Nephron progenitor cell (in vitro differentiated cells): ENCODE data around the gene SYTL3.

Experiments used
- DNase-seq: peaks from one replicate; pipeline ENCODE4 v3.0.0; 2021
- H3K27ac Mint-ChIP-seq: 2 replicates; pipeline ENCODE4 v1.8.0; 2021; ENCODE audit warnings: mild to moderate bottlenecking, moderate library complexity, mixed read lengths
- H3K27me3 Mint-ChIP-seq: 2 replicates; pipeline ENCODE4 v1.8.0; 2021; ENCODE audit warnings: mild to moderate bottlenecking, low read depth, mixed read lengths; ENCODE audit not compliant: poor library complexity
- H3K36me3 Mint-ChIP-seq: 2 replicates; pipeline ENCODE4 v1.8.0; 2021; ENCODE audit warnings: low read depth, mixed read lengths
- H3K4me1 Mint-ChIP-seq: 2 replicates; pipeline ENCODE4 v1.8.0; 2021; ENCODE audit warnings: mixed read lengths
- H3K4me3 Mint-ChIP-seq: 2 replicates; pipeline ENCODE4 v1.8.0; 2021; ENCODE audit warnings: mild to moderate bottlenecking, moderate library complexity, mixed read lengths
- H3K9me3 Mint-ChIP-seq: 2 replicates; pipeline ENCODE4 v1.8.0; 2021; ENCODE audit warnings: mild to moderate bottlenecking, moderate library complexity, mixed read lengths
- CTCF ChIP-seq: fragments of 200-600 bp; sonication (generic); IDR thresholded peaks from 2 replicates; pipeline ENCODE4 v1.5.0; 2021; ENCODE audit warnings: antibody characterized with exemption

The SYTL3 gene

GRCh38 chr6:158713469-158713868 lies 63.6 kb downstream of the SYTL3 start:
- DNase-seq = no peak
- Mint-ChIP-seq H3K4me3 (no peak overlapping the region), H3K9me3 (no peaks in the 10 kb centered on the region), H3K27ac (no peak overlapping the region), H3K36me3 (no peaks in the 10 kb centered on the region), H3K4me1 (peaks cover 21% of the 10 kb centered on the region), H3K27me3 (peaks cover 7% of the 10 kb centered on the region)
- no peak for TF ChIP-seq CTCF

GRCh38 chr6:158714706-158715105 lies 64.9 kb downstream of the SYTL3 start:
- H3K4me1 Mint-ChIP-seq = peaks cover 19% of the 10 kb centered on the region
- TF ChIP-seq CTCF = no peak
- H3K27me3 Mint-ChIP-seq = peaks cover 4% of the 10 kb centered on the region
- no peaks in the 10 kb centered on the region for H3K9me3 Mint-ChIP-seq
- no peak overlapping the region for H3K27ac Mint-ChIP-seq
- no peak for DNase-seq
- H3K4me3 Mint-ChIP-seq = no peak overlapping the region
- no peaks in the 10 kb centered on the region for H3K36me3 Mint-ChIP-seq

- H3K4me3 Mint-ChIP-seq = no peak overlapping the region
- peaks cover 19% of the 10 kb centered on the region for H3K4me1 Mint-ChIP-seq
- H3K27ac Mint-ChIP-seq = no peak overlapping the region
- H3K9me3 Mint-ChIP-seq = no peaks in the 10 kb centered on the region
- H3K27me3 Mint-ChIP-seq = peaks cover 4% of the 10 kb centered on the region
- H3K36me3 Mint-ChIP-seq = no peaks in the 10 kb centered on the region
- no peak for DNase-seq
- no peak for TF ChIP-seq CTCF
These were observed 65.8 kb downstream of the SYTL3 start for GRCh38 chr6:158715330-158716311.

GRCh38 chr6:158717341-158718330 lies 67.8 kb downstream of the SYTL3 start:
- Mint-ChIP-seq H3K27ac (no peak overlapping the region), H3K9me3 (no peaks in the 10 kb centered on the region), H3K4me1 (peaks cover 19% of the 10 kb centered on the region), H3K27me3 (peaks cover 4% of the 10 kb centered on the region), H3K4me3 (no peak overlapping the region), H3K36me3 (no peaks in the 10 kb centered on the region)
- TF ChIP-seq CTCF = no peak
- no peak for DNase-seq

GRCh38 chr6:158718461-158719046 lies 68.7 kb downstream of the SYTL3 start:
- peak; percentile 77 for TF ChIP-seq CTCF
- peaks cover 19% of the 10 kb centered on the region for H3K4me1 Mint-ChIP-seq
- H3K4me3 Mint-ChIP-seq = no peak overlapping the region
- no peaks in the 10 kb centered on the region for H3K36me3 Mint-ChIP-seq
- peak; percentile 56 for DNase-seq
- H3K27me3 Mint-ChIP-seq = peaks cover 4% of the 10 kb centered on the region
- H3K27ac Mint-ChIP-seq = no peak overlapping the region
- no peaks in the 10 kb centered on the region for H3K9me3 Mint-ChIP-seq
